GM18498 (cell line): Measurements from ENCODE around the gene PLPPR5.

ENCODE experiments used
- ATAC-seq: cut with Tn5 transposase; IDR thresholded peaks from one replicate; pipeline ENCODE4 v1.9.1; 2021; ENCODE audit warnings: mild to moderate bottlenecking, moderate library complexity; ENCODE audit not compliant: unreplicated experiment

The PLPPR5 gene

DNA sequence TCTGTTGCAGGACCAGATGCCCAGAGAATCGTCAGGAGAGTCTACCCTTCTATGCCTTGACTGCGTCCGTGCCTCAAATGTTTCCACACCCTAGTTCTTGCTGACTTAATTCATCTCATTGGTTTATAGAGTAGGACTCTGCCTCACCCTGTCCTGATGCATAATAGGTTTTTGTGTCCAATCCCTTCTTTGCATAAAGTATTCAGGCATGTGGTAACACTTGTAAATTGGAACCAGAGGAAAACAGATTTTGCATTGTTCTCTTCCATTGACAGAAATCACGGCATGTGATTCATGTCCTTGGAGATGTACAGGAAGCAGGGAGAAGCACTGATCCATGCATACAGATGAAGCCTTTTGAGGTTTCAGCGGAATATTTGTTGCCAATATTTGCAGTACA lies 29.5 kb downstream of the PLPPR5 start:
- no peak for ATAC-seq

DNA sequence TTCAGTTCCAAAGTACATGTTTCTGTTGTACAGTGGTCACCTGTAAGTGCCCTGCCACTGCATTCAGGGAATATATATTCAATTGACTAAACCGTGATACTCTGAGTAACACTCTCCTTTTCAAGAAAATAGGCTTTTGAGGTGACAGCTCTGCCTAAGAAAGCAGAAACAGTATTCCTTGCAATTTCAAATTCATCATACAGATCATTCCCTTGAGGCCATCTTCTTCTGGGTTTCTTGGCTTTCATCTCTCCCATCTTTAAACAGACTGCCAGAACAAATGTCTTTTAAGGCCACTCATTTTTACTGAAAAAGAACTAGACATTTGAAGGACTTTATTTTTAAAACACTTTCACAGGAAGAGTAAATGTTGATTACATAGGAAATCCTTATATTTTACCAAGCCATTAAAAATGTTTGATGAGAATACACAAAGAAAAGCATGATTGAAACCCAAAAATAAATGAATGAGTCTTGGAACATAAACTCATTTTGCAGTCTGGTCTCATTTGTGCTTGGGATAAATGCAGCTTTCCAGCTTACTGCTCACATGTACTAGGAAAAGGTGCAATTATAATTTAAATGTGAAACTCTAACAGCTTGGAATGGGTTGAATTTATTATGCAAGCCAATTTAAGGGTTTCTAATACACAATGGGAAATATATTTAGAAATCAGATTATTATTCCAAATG lies 34.7 kb downstream of the PLPPR5 start:
- no peak for ATAC-seq

DNA sequence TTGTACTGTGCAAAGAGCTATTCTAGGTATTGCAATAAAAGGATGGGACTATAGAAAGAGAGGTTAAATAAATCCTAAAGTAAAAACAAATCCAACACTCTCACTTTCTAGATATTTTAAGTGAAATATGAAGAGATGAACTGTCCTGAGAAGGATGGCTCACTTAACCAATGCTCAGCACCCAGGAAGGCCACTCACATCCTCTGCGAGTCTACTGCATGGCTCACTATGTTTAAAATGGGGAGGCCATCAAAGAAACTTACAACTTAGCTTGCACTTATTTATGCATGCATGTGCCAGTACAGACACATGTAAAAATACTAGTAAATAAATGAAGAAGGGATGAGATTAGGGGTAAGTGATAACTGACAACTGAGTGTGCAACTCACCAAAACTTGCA lies 37.5 kb downstream of the PLPPR5 start:
- no peak for ATAC-seq

DNA sequence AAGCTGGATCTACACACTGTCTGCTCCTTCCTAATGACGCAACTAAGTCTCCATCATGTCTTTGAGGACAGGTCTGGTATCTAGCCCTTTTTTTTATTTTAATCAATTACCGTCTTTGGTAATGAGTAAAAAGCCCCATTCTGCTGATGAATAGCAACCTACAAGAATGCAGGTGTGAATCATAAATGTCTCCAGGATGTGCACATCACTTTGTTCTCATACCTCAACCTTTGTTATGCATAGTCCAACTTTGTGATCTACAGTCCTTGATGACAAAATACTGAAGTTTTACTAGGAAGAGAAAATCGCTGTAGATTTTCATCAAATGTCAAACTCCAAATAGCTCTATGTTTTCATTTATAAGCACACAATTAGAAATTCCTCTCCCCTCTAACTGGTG lies 39.3 kb downstream of the PLPPR5 start:
- ATAC-seq: no peak

DNA sequence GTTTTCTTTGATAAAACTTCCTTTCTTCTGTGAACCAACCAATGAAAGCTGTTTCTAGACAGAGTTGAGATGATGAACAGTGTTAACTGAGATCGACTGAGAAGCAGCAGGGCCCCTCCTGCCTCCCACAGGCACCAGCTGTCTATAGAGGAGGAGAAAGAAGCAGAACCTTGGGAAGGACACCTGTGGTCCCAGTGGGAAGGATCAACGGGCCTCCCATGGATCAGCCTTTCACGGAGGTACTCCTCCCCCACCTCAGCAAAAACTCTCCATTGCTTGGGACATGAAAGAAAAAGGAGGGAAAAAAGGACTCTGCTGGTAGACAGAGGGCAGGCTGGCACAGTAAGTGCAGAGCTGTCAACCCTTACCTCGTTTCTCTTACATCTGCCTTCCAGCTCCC lies 40.5 kb downstream of the PLPPR5 start:
- no peak for ATAC-seq

DNA sequence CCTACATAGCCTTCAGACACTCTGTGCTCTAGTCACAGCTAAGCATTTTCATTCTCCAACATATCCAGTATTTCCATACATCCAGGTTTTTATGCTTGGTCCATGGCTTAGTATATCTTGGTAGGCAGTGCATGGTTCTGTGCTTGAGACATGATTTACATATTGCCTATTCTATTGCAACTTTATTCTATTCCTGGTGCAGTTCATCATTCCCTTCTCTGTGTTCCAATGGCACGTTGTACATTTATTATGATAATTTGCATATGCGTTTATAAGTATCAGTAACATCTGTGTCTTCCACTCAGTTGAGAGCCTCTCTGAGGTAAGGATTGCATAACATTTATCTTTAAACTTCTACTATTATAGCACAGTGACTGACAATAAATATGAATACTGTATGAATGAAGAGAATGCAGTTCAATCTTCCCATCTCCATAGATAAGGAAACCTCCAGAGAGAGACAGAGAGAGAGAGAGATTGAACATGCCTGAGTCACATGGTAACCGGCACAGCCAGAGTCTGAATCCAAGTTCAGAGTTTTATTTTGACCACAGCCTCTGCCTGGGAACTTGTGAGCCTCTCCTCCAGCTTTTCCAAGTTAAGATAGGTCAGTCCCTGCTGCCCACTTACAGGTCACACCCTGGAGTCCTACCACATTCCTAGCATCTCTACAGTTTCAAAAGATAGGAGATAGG lies 41.5 kb downstream of the PLPPR5 start:
- ATAC-seq: no peak

DNA sequence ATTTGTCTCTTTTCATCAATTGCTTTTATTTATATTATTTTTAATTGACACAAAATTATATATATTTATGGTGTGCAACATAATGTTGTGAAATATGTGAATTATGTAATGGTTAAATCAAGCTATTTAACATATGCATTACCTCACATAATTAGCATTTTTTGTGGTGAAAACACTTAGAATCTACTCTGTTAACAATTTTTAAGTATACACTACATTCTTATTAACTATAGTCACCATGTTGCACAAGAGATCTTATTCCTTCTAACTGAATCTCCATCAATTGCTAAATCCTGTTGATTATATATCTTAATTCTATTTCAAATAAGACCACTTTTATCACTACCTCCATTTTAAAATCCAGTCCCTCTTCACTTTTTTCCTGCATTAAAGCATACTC lies 42.5 kb downstream of the PLPPR5 start:
- ATAC-seq: no peak

DNA sequence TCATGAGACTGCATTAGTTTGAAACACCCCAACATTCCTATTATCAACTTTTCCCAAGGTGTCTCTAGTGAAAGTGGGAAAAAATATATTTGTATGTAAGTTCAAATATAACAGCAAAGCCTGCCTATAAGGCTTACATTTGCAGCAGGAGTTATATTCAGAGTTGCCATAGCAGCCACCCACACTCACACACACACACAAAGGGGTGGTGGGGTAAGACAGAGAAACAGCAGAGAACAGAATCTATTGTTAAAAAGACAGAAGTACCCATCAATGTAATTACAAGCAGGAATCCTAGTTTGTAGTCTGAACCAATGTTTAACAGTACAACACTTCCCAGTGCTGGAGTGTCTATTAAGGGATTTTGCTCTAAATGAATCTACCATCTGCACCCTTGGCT lies 55.0 kb downstream of the PLPPR5 start:
- ATAC-seq: no peak

DNA sequence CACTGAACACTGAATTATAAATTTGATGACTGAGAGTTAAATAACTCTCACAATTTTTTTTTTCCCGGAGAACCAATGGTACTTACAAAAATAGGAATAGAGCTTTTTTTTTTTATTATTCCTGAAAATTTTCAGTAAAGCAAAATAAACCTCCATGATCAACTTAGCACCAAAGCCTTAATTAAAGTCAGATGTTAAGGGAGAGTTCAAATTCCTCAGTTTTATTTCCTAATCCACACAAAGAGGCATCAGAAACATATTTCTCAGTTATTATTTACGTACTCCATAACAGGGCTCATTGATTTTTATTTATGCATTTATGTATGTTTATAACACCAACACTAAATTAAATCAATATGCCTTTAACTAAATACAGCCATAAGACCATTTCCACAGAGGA lies 55.5 kb downstream of the PLPPR5 start:
- no peak for ATAC-seq

DNA sequence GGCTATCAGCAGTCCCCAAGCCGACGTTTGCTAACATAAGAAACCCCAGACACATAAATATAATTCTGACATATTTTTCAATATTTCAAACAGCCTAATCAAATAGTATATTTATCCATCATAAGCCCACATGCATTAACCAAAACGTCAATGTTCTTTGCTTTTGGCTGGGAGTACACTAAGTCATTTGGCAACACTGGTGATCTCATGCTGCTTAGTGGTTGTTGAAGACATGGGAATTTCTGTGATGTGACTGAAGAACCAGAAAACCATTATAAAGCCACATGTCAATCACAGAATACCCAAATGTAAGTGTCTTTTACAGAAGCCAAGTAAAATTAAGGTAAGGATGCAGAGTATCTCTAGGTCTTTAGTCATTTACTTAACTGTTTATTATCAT lies 57.6 kb downstream of the PLPPR5 start:
- ATAC-seq: no peak

DNA sequence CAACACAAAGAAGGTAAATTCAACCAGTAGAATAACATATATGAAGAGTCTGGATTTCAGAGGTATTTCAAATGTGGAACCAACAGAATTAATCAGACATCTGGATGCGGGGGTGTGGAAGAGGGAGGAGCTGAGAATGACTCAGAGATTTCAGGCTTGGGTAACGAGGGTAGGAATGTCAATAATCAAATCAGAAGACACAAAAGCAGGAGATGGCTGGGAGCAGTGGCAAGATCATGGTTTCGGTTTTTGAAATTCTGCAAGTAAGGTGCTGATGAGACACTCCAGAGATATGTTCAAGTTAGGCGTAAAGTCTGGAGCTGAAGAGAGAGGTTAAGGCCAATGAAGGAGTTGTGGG lies 64.0 kb downstream of the PLPPR5 start:
- no peak for ATAC-seq

DNA sequence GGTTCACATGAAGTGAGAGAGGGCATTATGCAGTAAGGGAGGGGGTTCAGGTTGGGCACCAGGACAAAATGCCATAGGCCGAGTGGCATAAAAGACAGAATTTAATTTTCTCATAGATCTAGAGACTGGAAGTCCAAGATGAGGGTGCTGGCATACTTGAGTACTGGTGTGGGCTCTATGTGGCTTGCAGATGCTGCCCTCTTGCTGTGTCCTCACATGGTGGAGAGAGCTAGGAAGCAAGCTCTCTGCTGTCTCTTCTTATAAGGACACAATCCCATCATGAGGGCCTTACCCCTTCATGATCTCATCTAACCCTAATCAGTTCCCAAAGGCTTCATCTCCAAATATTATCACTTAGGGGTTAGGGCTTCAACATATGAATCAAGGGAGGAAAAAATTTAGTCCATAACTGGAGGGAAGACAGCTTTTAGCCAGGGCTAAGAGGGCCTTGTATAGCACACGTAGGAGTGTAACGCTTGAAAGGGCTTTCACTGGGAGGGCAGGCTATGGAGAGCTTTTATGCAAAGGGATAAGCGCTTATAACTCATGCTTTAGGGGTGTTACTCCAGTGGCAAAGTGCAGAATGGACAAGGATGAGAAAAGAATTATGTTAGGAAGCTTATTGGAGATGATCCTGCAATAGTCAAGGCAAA lies 64.5 kb downstream of the PLPPR5 start:
- ATAC-seq: no peak

DNA sequence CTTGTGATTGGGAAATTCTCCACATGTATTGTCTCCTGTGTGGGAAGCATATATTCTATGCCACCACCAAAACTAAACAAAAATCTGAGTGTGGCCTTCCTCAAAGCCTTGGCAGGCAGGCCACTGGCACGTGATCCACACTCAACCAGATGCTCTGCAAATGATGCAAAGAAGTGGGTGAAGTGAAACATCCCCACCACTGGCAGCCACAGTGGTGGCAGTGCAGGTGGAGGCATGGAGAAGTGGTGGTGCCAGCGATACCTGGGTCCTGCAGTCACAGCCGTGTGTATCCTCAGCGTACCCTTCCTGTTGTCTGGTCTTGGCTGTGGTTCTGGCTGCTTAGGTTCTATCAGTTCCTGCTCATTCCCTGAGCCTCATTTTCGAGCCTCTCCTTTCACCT lies 65.2 kb downstream of the PLPPR5 start:
- no peak for ATAC-seq

DNA sequence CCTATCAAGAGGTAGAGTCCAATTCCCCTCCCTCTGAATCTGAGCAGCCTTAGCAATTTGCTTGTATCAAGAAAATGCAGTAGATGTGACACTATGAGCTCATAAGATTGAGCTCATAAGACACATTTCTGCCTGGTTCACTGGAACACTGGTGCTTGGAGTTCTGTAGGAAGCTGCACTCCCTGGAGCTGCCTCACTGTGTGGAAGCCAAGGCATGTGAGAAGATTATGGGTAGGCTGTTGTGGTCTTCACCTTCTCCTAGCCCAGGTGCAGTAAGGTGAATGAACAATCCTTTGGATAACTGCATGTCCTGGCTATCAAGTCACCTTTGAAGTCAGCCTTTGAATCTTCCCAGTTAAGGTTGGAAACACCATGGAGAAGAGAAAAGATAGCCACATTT lies 67.3 kb downstream of the PLPPR5 start:
- no peak for ATAC-seq

DNA sequence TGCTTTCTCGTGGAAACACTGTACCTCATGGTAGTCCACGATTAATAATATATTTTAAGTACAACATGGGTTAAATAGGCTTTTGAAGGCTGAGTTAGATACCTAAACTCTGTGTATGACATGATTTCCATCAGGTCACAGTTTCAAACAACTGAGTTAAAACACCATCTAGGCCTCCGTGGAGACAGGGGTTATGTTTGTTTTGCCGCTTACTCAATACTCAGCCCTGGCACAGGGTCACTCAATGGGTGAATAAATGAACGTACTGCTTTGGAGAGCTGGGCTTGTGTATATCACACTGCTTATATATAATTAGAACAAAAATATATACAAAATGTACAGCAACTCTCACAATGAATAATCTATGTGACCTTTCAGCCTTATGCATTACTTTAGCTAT lies 72.5 kb downstream of the PLPPR5 start:
- no peak for ATAC-seq

DNA sequence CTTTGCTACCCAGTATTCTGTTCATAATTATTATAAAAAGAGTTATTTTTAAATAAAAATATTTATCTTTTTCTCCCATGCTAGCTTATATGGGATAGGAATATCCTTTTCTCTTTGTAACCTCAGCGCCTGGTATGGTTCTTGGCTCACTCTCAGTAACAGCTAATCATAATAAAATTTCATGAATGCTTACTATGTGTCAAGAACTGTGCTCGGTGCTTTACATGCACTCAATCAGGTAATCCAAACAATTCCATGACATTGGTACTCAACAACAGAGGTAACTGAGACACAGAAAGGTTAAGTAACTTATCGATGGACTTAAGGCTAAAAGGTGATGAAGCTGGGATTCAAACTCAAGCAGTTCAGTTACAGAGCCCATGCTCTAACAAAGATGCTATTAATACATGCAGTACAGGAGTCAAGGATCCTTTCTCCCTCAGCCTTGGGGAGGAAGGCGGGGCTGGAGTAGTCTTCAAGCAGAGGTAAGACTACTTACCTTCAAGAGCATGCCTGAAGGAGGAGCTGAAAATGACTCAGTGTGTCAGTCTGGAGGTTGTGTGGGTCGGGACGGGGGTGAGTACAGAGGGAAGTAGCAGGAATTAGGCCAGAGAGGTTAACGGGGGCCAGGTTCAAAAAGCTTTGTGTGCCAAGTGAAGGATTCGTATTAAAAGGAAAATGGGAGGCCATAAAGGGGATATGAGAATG lies 73.4 kb downstream of the PLPPR5 start:
- no peak for ATAC-seq

DNA sequence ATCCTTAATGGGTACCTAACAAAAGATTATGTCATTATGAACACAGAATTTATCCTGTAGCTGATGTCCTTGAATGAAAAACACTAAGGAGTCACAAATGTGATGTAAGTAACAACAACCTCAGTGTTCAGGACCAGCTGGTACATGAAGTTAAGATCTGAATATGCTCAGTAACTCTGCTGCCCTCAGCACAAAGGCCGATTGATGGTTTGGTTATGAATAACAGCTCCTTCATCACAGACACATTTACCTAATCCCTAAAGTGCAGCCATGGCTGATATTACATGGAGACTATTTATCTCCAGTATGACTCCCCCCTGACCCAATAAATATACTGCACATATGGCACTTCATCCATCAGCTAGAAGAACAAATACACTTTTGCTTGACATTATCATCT lies 75.2 kb downstream of the PLPPR5 start:
- no peak for ATAC-seq

DNA sequence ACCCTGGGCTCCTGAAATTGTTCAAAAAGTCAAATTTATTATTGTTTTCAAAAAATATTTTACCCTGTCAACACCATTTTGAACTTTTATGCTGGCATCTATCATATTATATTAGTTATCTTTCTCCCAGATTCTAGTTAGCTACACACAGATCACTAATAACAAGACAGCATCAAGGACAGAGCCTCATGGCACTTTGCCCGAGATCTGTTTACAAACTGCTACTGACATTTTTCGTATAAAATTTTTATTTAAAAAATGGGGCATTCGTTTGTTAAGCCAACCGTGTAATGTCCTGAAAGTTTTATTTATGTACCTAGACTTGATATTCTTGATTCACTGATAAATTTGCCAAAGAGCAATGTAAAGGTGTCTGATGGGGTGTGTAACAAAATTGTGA lies 78.1 kb downstream of the PLPPR5 start:
- no peak for ATAC-seq

DNA sequence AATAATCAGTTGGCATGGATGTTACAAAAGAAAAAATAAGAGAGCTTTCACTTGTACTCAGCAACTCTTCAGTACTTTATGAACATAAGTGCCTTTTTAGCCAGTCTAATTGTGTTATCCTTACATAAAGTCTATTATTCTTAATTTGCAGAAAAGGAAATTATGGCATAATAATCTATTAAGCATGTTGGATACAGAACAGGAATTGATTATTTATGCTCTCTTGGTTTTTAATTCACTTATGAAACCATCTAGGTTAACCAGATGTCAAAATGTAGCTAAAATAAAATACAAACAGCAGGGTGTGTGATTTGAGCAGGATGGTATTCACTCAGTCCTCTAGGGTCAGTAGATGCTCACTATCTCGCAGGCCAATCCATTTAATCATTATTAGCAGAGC lies 79.7 kb downstream of the PLPPR5 start:
- no peak for ATAC-seq

DNA sequence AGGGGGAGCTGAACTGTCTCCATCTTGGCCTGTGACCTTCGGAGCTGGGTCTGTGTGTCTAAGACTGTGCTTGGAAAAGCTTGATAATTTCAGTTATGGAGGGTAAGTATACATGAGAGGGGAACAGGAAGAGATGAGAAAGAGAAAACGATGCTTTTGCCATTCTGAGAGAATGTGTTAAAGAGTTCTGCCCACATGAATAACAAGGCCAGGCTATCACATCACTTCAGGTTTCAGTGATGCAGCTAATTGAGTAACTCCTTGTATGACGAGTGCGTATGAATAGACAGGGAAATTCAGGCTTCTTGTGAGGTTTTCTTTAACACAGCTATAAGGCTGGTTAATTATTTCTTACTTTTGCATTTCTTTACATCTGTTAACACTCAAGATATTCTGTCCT lies 81.0 kb downstream of the PLPPR5 start:
- no peak for ATAC-seq

DNA sequence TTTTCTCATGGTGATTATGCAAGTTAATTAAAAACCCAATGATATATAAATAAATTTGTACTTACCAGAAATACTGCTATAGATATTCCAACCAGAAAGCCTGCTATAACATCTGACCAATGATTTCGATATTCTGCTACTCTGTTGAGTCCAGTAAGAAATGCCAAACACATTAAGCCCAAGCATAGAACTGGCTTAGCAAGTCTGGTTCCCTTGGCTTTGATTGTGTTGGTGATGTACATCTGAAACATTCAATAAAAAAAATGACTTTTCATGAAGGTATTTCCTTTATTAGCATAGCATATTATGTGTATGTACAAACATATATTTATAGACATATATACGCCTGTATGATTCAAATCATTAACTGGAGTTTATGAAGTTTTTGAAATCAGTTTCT lies 82.8 kb downstream of the PLPPR5 start:
- no peak for ATAC-seq
